Measurements from ENCODE around the gene PRR3.

Gene PRR3

GRCh38 chr6:30570263-30570662 lies 13.2 kb downstream of the PRR3 start:
- no peak for DNase-seq (ENCODE audit: extremely low read depth in 1 of 2, low read depth in 1 of 2)

- DNase-seq (ENCODE audit: extremely low read depth in 1 of 2, low read depth in 1 of 2), result no peak
Measured at GRCh38 chr6:30570740-30571074, 13.6 kb downstream of the PRR3 start.

GRCh38 chr6:30571075-30571761 lies 14.1 kb downstream of the PRR3 start, which contains the start of gene ABCF1:
Gene ABCF1 (plus strand): TSS chr6:30571442. CDS start chr6:30571488, 46 bp downstream.
- DNase-seq (ENCODE audit: extremely low read depth in 1 of 2, low read depth in 1 of 2), result peak; percentile 94 to 100

- DNase-seq (ENCODE audit: extremely low read depth in 1 of 2, low read depth in 1 of 2), result no peak
Measured at GRCh38 chr6:30571762-30572082, 14.6 kb downstream of the PRR3 start.

- no peak for DNase-seq (ENCODE audit: extremely low read depth in 1 of 2, low read depth in 1 of 2)
Measured at GRCh38 chr6:30572148-30572547, 15.1 kb downstream of the PRR3 start.

DNA sequence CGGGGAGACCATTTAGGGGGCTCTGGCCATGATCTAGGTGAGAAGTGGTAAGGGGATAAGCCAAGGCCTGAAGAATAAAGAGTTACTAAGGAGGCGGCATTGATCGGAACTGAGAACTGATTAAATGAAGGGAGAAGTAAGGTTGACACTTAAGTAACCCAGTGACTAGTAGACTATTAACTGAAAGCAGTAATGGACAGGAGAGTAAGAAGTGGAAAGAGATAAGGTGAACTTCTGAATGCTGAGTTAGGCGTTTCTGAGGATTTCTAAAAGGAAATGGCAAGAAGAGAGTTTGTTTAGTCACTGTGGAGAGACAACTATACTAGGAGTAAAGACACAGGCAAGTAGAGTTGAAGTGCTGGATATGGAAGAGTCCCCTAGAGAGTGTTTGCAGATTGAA lies 16.0 kb downstream of the PRR3 start:
- no peak for DNase-seq (ENCODE audit: extremely low read depth in 1 of 2, low read depth in 1 of 2)

DNA sequence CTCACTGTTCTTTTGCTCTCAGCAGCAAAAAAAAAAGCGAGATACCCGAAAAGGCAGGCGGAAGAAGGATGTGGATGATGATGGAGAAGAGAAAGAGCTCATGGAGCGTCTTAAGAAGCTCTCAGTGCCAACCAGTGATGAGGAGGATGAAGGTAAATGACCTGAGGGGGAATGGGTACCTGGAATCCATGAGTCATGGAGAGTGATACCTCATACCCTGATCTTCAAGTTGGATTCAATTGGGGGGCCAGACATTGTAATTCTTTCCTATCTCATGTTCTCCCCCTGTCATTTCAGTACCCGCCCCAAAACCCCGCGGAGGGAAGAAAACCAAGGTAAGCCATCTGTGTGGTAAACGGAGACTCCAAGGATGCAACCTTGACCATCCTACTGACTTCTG lies 21.0 kb downstream of the PRR3 start:
- DNase-seq (ENCODE audit: extremely low read depth in 1 of 2, low read depth in 1 of 2), result no peak

GRCh38 chr6:30583921-30584320 lies 26.8 kb downstream of the PRR3 start:
- DNase-seq (ENCODE audit: extremely low read depth in 1 of 2, low read depth in 1 of 2), result no peak

- DNase-seq (ENCODE audit: extremely low read depth in 1 of 2, low read depth in 1 of 2), result no peak
Measured at GRCh38 chr6:30589754-30590358, 32.8 kb downstream of the PRR3 start.

DNA sequence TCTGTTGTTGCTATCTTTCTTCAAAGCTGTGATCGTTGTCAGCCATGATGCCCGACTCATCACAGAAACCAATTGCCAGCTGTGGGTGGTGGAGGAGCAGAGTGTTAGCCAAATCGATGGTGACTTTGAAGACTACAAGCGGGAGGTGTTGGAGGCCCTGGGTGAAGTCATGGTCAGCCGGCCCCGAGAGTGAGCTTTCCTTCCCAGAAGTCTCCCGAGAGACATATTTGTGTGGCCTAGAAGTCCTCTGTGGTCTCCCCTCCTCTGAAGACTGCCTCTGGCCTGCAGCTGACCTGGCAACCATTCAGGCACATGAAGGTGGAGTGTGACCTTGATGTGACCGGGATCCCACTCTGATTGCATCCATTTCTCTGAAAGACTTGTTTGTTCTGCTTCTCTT lies 33.4 kb downstream of the PRR3 start:
- DNase-seq (ENCODE audit: extremely low read depth in 1 of 2, low read depth in 1 of 2), result no peak

DNA sequence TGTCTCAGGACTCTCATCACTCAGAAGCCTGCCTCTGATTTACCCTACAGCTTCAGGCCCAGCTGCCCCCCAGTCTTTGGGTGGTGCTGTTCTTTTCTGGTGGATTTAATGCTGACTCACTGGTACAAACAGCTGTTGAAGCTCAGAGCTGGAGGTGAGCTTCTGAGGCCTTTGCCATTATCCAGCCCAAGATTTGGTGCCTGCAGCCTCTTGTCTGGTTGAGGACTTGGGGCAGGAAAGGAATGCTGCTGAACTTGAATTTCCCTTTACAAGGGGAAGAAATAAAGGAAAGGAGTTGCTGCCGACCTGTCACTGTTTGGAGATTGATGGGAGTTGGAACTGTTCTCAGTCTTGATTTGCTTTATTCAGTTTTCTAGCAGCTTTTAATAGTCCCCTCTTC lies 33.9 kb downstream of the PRR3 start:
- no peak for DNase-seq (ENCODE audit: extremely low read depth in 1 of 2, low read depth in 1 of 2)

DNA sequence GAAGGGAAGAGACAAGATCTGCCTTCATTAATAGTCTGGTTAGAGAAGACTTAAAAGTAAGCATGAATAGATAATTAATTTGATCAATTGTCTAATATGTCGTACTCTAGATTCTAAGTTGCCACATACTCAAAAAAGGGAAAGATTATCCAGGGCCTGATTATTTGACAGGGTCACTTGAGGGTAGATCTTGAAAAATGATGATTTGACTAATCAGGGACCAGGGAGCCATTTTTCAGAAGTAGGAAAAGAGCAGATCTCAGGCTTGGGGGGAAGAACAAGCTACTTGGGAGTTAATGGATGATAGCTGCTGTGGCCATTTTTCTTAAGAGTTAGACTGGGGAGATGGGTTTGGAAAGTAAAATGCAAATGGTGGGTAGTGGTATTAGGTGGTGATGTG lies 35.2 kb downstream of the PRR3 start:
- DNase-seq (ENCODE audit: extremely low read depth in 1 of 2, low read depth in 1 of 2), result no peak

GRCh38 chr6:30597315-30598144 lies 40.4 kb downstream of the PRR3 start:
- DNase-seq (ENCODE audit: extremely low read depth in 1 of 2, low read depth in 1 of 2), result peak; percentile 42 to 68

DNA sequence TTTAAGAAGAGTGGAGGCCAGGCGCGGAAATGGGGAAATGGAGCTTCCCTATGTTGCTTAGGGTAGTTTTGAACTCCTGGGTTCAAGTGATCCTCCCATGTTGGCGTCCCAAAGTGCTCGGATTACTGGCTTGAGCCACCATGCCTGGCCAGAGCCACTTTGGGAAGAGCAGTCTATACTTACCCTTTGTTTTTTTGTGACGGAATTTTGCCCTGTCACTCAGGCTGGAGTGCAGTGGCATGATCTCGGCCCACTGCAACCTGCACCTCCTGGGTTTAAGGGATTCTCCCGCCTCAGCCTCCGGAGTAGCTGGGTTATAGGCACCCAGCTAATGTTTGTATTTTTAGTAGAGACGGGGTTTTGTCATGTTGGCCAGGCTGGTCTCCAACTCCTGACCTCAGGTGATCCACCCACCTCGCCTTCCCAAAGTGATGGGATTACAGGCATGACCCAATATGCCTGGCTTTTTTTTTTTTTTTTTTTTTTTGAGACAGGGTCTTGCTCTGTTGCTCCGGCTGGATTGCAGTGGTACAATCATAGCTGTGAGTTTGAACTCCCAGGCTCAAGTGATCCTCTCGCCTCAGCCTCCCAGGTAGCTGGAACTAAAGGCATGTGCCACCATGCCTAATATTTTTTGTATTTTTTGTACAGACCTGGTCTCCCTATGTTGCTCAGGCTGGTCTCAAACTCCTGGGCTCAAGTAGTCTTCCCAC lies 42.0 kb downstream of the PRR3 start:
- DNase-seq (ENCODE audit: extremely low read depth in 1 of 2, low read depth in 1 of 2), result no peak

- DNase-seq (ENCODE audit: extremely low read depth in 1 of 2, low read depth in 1 of 2), result no peak
Measured at GRCh38 chr6:30599625-30600324, 42.7 kb downstream of the PRR3 start.

GRCh38 chr6:30600451-30600961 lies 43.4 kb downstream of the PRR3 start:
- no peak for DNase-seq (ENCODE audit: extremely low read depth in 1 of 2, low read depth in 1 of 2)

DNA sequence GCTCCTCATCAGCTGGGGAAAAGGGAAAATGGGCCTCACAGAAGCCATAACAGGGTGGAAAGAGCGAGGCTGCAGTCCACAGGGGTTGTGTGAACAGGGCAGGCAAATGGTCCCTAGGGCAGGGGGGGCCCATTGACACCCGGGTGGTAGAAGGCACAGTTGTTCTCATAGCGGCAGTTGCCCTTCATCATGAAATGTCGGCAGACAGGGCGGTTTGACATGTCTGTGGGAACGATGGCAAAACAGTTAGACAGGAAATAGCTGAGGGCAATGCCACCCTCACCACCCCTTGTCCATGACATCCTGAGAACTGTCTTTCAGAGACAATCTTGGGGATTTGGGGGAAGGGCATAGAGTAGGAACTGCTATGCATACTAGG lies 44.3 kb downstream of the PRR3 start:
- no peak for DNase-seq (ENCODE audit: extremely low read depth in 1 of 2, low read depth in 1 of 2)

GRCh38 chr6:30601815-30602641 lies 44.9 kb downstream of the PRR3 start:
- DNase-seq (ENCODE audit: extremely low read depth in 1 of 2, low read depth in 1 of 2), result no peak

GRCh38 chr6:30603961-30604360 lies 46.9 kb downstream of the PRR3 start:
- DNase-seq (ENCODE audit: extremely low read depth in 1 of 2, low read depth in 1 of 2), result no peak

- no peak for DNase-seq (ENCODE audit: extremely low read depth in 1 of 2, low read depth in 1 of 2)
Measured at GRCh38 chr6:30610065-30610464, 53.0 kb downstream of the PRR3 start.

Measured in activated CD8-positive, alpha-beta memory T cell treated with anti-CD3 and anti-CD28 coated beads for 1 hour (primary cell).